OCI-M1 (cell line): ENCODE results near the gene IGF2BP1.
"Not testable (repeated sequence)": the region's sequence is repeated elsewhere in the genome, so short reads cannot be mapped to it uniquely, and the experiment has no call there.

Experiments used
- DNase-seq: peaks from one replicate; lab custom pipeline; 2025; lab: John Stamatoyannopoulos, UW

IGF2BP1 gene

DNA sequence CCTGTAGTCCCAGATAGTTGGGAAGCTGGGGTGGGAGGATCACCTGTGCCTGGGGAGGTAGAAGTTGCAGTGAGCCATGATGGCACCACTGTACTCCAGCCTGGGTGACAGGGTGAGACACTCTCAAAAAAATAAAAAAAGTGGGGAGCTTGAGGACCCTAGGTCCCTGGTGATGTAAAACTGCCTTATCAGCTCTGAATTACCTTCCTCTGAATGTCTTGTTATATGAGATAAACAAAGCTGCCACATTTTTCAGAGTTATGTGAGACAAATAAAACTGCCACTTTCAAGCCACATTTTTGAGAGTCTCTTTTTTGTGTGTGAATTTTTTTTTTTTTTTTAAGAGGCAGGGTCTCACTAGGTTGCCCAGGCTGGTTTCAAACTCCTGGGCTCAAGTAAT is 103.4 kb downstream of the IGF2BP1 start:
- no peak for DNase-seq

DNA sequence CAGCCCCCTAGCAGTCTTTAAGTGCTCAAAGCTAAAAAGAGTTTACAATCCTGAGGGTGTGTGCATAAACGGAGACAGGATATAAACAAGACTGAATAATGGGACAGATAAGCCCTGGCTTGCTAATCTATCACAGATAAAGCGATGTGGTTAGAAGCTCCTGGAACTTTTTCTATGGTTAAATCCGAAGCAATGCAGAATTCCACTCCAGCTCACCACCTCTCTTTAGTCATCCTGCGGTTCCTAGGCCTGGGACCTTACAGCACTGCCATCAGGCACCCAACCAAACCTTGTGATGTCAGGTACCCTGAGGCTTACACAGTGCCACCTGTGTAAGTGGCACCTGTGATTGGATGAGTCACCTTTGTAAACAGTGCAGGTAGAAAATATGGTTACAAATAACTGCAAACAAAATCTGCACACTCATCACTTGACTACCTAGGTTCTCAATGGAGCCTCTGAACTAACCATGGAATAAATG is 103.9 kb downstream of the IGF2BP1 start:
- DNase-seq, result peak; percentile 30

DNA sequence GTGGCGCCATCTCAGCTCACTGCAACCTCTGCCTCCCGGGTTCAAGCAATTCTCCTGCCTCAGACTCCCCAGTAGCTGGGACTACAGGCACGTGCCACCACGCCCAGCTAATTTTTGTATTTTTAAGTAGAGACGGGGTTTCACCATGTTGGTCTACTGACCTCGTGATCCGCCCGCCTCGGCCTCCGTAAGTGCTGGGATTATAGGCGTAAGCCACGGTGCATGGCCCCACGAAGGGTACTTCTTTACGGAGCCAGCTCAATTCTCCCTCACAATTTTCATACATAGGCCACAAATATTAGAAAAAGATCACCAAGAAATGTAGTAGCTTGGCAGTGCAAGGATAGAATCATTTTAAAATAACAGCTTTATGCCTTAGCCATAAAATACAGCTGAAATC is 106.2 kb downstream of the IGF2BP1 start:
- not testable (repeated sequence) for DNase-seq

DNA sequence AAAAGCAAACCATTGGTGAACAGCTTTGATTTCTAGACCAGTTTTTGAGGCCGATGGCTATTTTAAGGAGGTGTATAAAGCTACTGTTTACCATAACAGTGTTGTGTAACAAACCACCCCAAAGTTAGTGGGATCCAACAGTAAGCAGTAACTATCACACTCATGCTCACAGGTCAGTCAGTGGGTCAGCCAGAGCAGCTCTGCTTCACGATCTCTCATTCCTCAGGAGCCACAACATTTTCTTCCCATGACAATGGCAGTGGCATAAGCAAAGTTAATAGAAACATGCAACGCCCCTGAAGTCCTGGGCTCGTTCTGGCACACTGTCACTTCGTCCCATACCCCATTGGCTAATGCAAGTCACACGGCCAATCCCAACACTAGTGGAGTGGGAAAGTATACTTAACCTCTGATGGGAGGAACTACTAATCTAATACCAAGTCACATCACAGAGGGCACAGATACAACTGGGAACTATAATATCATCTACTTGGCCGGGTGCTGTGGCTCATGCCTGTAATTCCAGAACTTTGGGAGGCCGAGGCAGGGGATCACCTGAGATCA is 107.4 kb downstream of the IGF2BP1 start:
- no peak for DNase-seq
